Measurements from ENCODE around the gene BICD1.
"Not testable (repeated sequence)": the region's sequence is repeated elsewhere in the genome, so short reads cannot be mapped to it uniquely, and the experiment has no call there.

Gene BICD1

DNA sequence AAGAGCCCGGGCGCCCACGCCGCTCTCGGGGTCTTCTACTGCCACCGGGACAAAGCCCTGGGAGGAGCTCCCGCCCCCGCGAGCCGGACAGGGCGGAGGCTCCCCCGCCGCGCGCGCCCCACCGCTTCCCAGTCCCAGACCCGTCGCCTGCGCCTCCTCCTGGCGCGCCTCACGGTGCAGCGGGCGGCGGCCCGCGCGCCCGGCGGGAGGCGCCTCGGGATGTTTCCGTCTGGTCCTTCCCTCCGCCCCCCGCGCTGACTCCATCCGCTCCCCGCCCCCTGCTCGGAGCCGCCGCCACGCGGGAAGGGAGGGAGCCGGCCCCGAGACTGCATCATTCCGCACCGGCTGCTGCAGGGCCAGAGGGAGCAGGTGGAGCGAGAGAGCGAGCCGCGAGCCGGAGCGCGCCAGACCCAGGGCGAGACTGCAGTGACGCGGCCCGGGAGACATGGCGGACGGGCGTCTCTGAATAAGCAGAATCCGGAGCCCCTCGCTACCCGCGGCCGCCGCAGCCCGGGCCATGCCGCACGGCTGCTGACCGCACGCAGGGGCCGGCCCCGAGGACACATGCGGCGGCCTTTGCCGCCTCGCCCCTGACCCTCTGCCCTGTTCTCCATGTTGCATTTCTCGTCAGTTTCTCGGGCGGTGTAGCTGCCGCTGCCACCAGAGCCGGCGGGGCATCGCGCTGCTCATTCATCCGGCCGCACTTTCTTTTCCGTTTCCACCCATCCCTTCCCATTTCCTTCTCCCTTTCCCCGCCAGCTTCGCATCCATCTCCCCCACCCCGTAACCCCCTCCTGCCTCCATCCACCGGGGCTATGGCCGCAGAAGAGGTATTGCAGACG lies at the start of gene BICD1:
Gene BICD1 (plus strand): TSS at position 331 of the 842 bp plus-strand sequence. CDS start 485 bp downstream, at position 816.
- DNase-seq, result peak; percentile 77

DNA sequence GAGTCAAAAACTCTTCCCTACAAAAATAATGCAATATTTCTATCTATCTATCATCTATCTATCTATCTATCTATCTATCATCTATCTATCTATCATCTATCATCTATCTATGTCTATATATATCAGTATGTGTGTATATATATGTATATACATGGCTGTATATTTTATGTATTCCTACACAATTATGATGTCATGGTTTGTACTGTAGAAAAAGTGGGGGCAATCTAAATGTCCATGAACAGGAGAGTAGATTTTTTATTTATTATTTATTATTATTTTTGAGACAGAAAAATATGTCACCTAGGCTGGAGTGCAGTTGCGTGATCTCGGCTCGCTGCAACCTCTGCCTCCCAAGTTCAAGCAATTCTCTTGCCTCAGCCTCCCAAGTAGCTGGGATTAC lies 45.6 kb upstream of the BICD1 start:
- no peak for DNase-seq

DNA sequence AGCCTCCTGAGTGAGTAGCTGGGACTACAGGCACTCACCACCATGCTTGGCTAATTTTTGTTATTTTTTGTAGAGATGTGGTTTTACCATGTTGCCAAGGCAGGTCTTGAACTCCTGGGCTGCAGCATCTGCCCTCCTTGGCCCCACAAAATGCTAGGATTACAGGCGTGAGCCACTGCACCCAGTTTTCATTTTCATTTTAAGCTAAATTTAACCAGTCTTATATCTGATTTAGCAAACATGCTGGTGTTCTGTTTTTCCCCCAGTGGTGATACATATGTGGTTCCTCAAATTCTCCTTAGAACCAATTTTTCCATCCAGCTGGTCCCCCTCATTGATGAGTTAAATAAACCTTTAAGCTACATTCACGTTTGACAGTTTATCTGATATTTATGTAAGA lies 43.8 kb upstream of the BICD1 start:
- DNase-seq, result no peak

- DNase-seq, result no peak
Observed at GRCh38 chr12:32063796-32064195, 42.9 kb upstream of the BICD1 start.

GRCh38 chr12:32066206-32066605 lies 40.4 kb upstream of the BICD1 start:
- no peak for DNase-seq

DNA sequence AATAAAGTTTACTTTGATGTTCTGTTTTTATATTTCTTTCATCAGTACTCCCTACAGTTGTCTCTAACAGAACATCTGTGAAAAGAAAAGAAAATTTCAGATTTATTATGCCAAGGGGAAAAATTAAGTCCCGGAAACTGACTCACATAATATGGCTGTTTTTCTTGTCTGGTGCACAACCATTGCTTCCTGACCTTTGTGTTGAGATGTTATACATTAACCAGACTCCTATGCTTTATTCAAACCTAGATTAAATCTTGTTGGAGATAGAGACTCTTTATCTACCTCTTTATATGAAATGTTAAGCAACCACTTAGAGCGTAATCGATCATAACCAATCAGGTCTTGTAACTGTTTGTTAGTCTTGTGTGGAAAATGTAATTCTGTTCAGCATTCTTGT lies 37.6 kb upstream of the BICD1 start:
- no peak for DNase-seq

DNA sequence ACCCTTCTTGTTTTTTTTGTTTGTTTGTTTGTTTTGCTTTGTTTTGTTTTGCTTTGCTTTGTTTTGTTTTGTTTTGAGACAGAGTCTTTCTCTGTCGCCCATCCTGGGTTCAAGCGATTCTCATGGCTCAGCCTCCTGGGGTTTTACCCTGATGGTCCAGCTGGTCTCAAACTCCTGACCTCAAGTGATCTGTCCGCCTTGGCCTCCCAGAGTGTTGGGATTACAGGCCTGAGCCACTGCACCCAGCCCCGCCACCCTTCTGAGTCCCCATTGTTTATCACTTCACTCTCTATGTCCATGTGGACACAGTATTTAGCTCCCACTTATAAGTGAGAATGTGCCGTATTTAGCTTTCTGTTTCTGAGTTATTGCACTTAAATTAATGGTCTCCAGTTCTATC lies 36.9 kb upstream of the BICD1 start:
- no peak for DNase-seq

GRCh38 chr12:32070370-32070769 lies 36.3 kb upstream of the BICD1 start:
- no peak for DNase-seq

DNA sequence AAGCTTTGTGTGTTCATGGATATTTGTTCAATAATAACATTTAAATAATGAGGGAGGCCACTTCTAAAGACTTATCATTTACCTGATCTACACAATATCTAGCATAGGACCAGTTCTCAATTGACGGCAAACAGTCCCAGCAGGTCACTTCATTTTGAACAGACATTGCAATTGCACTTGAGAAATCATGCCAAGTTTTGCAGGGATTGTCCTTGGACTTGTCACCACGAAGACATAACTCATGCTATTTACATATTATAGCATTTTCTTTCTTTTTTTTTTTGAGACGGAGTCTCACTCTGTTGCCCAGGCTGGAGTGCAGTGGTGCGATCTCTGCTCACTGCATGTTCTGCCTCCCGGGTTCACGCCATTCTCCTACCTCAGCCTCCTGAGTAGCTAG lies 34.5 kb upstream of the BICD1 start:
- DNase-seq, result no peak

DNA sequence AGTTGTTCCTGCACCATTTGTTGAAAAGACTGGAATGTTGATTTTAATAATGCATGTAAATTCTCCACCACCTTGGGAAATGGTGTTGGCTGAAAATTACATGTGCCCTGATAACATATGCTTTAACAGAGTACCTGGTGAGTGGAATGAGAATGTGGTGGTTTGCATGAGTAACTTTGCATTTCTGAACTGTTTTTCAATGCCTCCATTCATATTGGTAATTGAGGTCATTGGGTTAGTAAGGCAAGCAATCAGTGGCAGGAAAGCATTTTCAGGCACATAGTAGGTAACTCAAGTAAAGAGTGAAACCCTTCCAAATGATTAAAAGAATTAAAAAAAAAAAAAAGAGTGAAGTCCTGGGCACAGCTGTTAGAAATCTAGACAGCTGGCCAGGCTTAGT lies 32.2 kb upstream of the BICD1 start:
- no peak for DNase-seq

DNA sequence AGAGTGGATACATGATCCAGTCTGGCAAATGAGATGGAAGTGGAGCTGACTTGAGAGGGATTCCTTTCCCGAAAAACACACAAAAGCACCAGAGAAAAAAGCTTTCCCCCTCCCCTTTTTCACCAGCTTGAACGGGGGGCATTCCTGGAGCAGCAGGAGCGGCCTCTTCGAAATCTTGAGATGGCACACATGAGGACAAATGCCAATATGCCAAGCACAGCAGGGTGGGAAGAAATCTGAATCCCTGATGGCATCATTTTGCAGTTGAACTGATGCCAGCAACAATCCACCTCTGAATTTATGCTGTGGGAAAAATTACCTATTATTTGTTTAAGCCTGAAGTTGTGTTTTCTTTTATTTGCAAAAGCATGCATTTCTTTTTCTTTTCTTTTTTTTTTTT lies 29.7 kb upstream of the BICD1 start:
- no peak for DNase-seq

DNA sequence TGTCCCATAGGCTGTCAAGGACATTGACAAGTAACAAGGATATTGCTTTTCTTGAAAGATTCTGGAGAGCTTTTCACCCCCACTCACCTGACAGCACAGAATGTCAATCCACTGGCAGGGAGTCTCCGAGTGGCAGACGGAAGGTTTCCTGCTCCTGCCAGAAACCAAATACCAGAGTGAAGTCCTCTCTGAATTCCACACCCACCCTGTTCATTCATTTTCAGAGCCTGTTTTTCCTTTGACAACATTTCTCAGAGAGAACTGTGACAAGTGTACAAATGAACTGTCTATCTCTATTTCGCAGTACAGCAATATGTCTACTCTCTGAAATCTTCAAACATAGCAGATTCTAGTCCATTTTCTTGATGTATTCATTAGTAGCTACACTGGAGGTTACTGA lies 26.2 kb upstream of the BICD1 start:
- no peak for DNase-seq

- no peak for DNase-seq
Observed at GRCh38 chr12:32083489-32083888, 23.2 kb upstream of the BICD1 start.

DNA sequence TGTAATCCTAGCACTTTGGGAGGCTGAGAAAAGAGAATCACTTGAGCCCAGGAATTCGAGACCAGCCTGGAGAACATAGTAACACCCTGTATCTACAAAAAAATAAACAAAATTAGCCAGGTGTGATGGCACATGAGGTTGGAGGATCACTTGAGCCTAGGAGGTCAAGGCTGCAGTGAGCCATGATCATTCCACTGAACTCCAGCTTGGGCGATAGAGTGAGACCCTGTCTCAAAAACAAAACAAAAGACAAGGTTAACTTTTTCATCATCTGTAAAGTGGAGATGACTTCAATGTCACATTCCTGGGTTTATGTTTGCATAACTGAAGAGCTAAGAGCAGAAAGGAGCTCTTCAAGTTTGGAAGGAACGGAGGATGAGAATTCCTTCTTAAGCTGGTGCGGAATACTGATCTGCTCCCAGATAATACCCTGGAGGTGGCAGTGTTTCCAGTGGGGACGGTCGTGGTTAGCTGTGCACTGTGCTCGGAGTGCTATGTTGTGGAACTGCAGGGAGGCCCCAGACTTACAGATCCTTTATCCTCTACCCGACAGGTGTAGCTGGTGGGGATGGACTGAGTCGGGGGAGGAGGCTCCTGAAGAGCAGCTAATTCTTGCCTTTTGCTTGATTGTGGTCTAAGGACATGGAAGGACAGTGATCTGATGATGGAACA lies 22.5 kb upstream of the BICD1 start:
- no peak for DNase-seq

DNA sequence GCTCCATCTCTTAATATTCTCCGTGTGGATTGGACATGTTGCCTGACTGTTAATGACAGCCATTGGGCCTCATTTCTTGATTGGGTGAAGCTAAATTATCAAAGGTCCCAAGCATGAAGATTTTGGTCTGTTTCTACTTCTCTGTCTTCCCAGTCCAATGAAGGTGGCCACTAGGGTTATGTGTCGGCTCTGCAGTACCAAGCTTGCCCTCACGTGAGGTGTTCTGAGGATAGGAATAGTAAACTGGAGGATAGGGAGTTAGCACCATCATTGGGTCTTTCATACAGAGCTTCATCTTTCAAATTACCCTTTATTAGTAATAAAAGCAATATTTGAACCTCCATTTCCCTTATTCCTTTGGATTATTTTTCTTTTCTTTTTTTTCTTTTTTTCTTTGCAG lies 21.9 kb upstream of the BICD1 start:
- DNase-seq, result no peak

DNA sequence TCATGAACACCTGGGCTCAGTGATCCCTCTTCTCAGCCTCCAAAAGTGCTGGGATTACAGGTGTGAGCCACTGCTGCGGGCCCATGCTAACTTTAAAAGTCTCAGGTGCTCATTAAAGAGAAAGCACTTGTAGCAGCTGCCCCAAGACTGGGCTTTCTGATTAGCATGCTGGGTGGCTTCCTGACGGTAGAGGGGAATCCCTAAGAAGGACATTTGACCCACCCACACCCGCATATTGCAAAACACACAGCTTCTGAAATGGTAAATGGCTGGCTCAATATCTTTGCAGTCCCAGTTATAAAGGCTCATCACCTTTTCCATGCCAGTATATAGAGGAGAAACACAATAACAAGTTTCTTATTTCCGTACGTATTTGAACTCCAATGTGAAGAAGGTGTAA lies 19.3 kb upstream of the BICD1 start:
- no peak for DNase-seq

DNA sequence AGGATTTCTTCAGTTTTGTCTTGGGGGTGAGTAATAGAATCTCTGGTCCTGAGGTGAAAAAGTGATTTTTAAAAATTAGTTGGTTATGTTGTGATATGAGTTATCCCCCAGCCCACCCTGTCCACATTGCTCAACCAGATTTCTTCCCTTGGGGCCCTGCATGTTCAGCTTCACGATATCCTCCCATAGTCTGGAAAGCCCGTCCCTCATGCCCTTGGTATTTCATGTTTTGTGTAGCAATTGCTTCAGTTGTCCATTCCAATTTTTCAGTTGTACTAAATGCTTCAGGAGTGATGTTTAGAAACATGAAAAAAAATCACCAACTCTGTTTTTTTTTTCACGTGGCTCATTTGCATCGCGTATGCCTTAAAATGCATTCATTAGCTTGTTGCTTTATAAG lies 17.5 kb upstream of the BICD1 start:
- no peak for DNase-seq

DNA sequence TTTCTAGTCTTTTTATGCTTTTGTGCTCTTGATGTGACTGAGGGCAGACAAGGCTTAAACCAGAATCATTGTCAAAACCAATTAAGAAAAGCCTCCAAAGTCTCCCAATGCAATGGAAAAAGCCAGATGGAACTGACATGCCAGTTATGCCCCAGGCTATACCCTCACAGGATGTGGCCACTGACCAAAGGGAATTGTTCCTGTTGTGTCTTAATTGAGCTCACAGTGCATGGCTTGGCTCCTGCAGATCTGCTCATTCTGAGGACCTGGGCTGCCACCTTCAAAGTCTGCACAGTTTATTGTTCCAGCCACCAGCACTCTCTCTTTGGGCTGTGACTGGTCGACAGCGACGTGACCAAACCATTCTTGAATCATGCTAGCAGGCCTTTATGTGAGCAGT lies 17.1 kb upstream of the BICD1 start:
- no peak for DNase-seq

DNA sequence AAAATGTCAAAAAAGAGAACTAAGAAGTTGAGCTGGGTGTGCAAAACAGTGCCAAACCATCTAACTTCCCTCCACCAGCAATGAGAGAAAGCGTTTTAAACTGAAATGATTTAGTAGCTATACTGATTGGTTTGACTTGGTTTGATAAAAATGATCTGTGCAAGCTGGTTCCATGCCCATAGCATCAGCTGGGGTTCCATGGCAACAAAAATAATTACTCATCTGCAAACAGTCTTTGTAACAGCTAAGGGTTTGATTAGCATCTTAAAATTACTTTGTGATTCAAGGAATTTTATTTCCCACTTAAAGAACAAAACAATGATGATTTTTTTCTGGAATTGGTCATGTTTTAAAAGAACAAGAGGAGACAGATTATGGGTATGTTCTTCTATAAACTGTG lies 15.0 kb upstream of the BICD1 start:
- DNase-seq, result no peak

- no peak for DNase-seq
Observed at GRCh38 chr12:32098112-32098511, 8.5 kb upstream of the BICD1 start.

GRCh38 chr12:32099275-32099674 lies 7.4 kb upstream of the BICD1 start:
- not testable (repeated sequence) for DNase-seq

GRCh38 chr12:32100361-32100760 lies 6.3 kb upstream of the BICD1 start:
- no peak for DNase-seq

DNA sequence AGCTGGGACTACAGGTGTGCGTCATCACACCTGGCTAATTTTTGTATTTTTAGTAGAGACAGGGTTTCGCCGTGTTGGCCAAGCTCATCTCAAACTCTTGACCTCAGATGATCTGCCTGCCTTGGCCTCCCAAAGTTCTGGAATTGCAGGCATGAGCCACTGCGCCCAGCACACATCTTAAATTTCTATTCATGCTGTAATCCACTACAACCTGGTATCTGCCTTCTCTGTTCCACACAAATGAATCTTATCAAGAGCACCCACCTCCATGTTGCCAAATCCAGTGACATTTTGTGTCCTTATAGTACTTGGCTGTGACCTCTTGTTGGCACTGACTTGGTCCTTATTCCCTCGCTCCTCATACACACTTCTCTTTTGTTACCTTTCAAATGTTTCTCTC lies 5.8 kb upstream of the BICD1 start:
- DNase-seq, result no peak

DNA sequence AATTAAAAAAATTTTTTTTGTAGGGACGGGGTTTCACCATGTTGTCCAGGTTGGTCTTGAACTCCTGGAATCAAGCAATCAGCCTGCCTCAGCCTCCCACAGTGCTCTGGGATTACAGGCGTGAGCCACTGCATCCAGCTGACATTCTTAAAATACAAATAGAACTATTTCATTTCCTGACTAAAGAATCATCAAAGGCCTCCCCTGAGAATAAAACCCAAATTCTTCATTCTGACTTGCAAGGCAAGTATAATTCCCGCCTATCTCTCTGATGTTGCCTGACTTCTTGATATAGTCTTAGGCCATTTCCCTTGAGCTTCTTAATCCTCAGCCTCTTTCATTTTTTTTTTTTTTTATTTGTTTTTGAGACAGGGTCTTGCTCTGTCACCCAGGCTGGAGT lies 4.4 kb upstream of the BICD1 start:
- DNase-seq, result no peak

All from CD4-positive, alpha-beta T cell treated with Interleukin-12 subunit alpha and Interleukin-12 subunit beta, for 1 hour (primary cell).